ENCODE measurements around the gene CAPZA1.
A peak's percentile ranks its signal among the peaks of the same experiment; 100 is the strongest.

Gene CAPZA1

DNA sequence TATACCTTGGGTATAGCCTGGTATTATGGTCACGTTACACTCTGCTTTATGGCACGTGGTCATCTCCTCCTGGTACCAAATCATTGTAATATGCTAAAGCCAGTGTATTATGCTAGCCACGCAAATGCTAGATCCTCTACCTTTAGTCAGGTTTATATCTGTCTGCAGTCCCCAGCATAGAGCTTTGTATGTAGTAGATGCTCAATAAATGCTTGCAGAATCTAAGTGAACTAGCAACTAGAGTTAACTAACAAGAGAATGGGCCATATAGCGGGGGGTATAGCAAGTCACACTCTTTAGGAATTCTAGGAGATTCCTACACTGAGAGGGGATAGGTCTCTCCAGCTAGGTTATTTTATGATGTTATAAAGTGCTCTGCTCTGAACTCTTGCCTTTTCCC is 57.9 kb downstream of the CAPZA1 start:
- DNase-seq (ENCODE audit: low read depth) = no peak

GRCh38 chr1:112678605-112679004 is 59.0 kb downstream of the CAPZA1 start:
- no peak for DNase-seq (ENCODE audit: low read depth)

DNA sequence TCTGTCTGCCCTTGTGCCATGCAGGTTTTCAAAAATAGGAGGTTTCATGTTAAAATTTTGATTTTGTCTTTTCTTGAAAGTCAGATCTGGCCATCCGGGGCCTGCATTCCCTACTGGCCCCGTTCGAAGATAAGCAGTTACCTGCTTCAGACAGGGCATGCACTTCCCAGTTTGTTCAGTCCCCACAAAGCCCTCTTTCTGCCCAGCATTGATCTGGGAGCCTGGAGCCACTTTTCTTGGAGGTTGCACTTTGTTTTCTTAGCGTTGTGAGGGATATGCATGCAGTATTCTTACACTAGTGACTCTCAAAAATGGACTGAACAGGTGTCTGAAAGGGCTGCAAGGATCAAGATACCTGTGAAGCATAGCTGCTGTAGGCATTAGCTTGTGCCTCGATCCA is 66.3 kb downstream of the CAPZA1 start:
- no peak for DNase-seq (ENCODE audit: low read depth)

- DNase-seq (ENCODE audit: low read depth) = no peak
Measured at GRCh38 chr1:112686417-112686816, 66.8 kb downstream of the CAPZA1 start.

- no peak for DNase-seq (ENCODE audit: low read depth)
Measured at GRCh38 chr1:112686835-112687234, 67.2 kb downstream of the CAPZA1 start.

- no peak for DNase-seq (ENCODE audit: low read depth)
Measured at GRCh38 chr1:112687361-112687760, 67.7 kb downstream of the CAPZA1 start.

DNA sequence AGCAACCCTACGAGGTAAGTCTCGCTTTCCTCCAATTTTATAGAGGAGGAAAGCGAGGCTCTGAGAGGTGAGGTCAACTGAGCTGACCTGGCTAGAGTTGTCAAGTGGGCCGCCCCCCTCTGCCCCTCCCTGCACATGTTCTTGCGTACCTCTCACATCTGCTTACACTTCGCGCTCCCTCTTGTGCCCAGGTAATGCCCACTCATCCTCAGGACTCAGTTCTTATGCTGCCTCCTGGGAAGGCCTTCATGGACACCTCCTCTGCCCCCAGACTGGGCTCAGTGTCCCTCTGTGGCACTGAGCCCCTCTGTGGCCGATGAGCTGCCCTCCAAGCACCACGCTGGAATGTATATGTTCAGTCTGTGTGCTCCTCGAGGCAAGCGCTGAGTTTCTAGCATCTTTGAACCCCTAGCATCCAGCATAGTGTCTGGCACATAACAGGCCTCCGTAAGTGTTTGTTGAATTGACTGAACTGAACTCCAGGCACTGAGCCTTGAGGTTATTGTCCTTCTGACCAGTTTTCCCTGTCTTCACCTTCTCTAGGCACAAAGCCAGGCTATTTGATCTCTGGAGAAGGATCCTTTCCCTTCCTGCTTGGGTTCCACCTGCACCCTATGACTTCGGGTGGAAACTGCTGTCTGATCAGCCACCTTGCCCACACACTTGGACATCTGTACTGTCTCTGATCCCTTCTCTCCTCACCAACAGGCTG is 68.3 kb downstream of the CAPZA1 start:
- no peak for DNase-seq (ENCODE audit: low read depth)

DNA sequence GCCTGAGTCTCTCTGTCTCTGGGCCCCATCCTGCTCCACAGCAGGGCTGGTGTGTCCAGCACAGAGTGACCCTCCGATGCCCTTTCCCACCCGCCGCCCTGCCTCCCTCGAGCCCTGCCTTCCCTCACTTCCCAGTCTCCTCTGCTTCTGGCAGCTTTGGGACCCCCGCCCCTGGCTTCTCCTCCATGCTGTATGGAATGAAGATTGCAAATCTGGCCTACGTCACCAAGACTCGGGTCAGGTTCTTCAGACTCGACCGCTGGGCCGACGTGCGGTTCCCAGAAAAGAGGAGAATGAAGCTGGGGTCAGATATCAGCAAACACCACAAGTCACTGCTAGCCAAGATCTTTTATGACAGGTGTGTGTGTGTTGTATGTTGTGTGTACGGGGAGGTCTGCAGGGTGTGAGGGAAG is 69.2 kb downstream of the CAPZA1 start:
- no peak for DNase-seq (ENCODE audit: low read depth)

DNA sequence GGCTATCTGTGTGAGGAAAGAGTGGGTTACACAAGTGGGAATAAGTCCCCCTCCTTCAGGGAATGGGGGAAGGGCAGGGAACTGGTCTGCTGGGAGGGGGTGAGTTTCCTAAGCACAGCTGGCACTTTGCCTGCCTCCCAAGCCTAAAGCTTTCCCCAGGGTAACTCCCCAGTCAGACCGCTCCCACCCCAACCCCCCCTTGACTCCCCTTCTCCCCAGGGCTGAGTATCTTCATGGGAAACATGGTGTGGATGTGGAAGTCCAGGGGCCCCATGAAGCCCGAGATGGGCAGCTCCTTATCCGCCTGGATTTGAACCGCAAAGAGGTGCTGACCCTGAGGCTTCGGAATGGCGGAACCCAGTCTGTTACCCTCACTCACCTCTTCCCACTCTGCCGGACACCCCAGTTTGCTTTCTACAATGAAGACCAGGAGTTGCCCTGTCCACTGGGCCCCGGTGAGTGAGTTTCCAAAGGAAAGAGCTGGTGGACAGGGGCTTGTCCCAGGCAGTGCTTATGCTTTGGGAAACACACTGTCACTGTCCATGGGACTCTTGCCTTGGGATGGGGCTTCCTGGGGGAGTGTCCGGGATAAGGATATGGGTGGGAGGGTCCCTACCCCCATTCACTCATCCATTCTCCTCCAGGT is 69.7 kb downstream of the CAPZA1 start:
- no peak for DNase-seq (ENCODE audit: low read depth)

DNA sequence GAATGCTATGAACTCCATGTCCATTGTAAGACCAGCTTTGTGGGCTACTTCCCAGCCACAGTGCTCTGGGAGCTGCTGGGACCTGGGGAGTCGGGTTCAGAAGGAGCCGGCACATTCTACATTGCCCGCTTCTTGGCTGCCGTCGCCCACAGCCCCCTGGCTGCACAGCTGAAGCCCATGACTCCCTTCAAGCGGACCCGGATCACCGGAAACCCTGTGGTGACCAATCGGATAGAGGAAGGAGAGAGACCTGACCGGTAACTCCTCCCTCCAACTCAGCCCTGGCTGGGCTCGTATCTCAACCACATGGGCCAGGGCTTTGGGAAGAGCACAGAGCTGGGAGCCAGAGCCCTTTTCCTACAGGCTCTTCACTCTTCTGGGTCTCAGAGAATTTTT is 70.2 kb downstream of the CAPZA1 start:
- no peak for DNase-seq (ENCODE audit: low read depth)

- DNase-seq (ENCODE audit: low read depth) = no peak
Measured at GRCh38 chr1:112692681-112693080, 73.0 kb downstream of the CAPZA1 start.

DNA sequence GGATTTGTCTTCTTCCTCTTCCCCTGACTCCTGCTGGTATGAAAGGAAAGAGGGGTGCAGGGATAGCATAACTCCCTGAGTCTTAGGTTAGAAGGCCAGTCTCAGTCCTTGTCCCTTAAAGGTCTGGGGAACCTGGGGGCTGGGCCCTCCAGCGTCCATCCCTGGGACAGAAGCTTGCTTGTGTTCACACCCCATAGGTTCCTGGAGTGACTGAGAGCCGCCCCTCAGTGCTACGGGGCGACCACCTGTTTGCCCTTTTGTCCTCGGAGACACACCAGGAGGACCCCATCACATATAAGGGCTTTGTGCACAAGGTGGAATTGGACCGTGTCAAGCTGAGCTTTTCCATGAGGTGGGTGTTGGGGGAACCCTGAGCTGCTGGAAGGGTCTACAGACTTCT is 74.2 kb downstream of the CAPZA1 start:
- DNase-seq (ENCODE audit: low read depth) = no peak

GRCh38 chr1:112694363-112694929 is 74.8 kb downstream of the CAPZA1 start:
- DNase-seq (ENCODE audit: low read depth) = no peak

GRCh38 chr1:112695276-112695675 is 75.6 kb downstream of the CAPZA1 start:
- no peak for DNase-seq (ENCODE audit: low read depth)

- no peak for DNase-seq (ENCODE audit: low read depth)
Measured at GRCh38 chr1:112696578-112697314, 77.1 kb downstream of the CAPZA1 start.

GRCh38 chr1:112697781-112698201 is 78.2 kb downstream of the CAPZA1 start:
- no peak for DNase-seq (ENCODE audit: low read depth)

- DNase-seq (ENCODE audit: low read depth) = no peak
Measured at GRCh38 chr1:112698366-112699310, 79.0 kb downstream of the CAPZA1 start.

DNA sequence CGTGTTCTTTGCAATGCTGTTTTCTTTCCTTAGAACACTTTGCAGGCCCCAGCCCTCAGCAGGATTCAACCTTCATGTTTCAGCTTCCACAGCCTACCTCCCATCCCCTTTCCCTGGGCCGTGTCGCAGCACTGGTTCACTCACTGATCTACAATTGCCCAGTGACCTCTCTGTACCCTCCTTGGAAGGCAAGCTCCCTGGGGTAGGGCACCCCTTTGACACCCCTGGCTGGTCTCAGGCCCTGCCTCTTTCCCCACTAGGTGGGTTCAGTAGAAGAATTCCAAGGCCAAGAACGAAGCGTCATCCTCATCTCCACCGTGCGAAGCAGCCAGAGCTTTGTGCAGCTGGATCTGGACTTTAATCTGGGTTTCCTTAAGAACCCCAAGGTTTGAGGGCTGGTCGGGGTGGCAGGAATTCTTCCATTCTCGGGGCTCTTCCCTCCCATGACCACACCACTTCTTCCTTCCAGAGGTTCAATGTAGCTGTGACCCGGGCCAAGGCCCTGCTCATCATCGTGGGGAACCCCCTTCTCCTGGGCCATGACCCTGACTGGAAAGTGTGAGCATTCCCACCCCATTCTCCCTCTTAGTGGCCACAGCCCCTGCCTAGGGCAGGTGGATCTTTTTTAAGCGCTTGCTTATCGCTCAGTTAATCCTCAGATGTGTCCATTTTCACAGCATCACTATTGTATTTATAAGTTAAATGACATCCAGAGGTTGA is 80.0 kb downstream of the CAPZA1 start:
- DNase-seq (ENCODE audit: low read depth) = no peak

- DNase-seq (ENCODE audit: low read depth) = peak; percentile 99
Measured at GRCh38 chr1:112700290-112701226, 80.9 kb downstream of the CAPZA1 start.
